Activated CD8-positive, alpha-beta T cell treated with anti-CD3 and anti-CD28 coated beads, Interleukin-2, amount 10 ng/mL, durations not matched to agents 7 days and 5 days (primary cell): ENCODE results near the gene HMGCL. TPM values are rescaled to one million over a fixed set of nuclear protein-coding genes. Genes with fewer than 3 reads are reported as not detected.

ENCODE experiments used
- ATAC-seq: fragments of 150-1000 bp; cut with Tn5 transposase; one replicate; pipeline ENCODE4 v1.10.0; 2021; ENCODE audit warnings: moderate library complexity
- CTCF ChIA-PET: fragments of 350-600 bp; sonication (Branson Sonifier 250); formaldehyde crosslinking; loops from one replicate; lab custom pipeline; 2021; ENCODE audit warnings: antibody characterized with exemption; lab: Charles Lee
- POLR2A ChIA-PET: fragments of 350-600 bp; sonication (Branson Sonifier 250); formaldehyde crosslinking; loops from one replicate; lab custom pipeline; 2021; ENCODE audit warnings: antibody characterized with exemption; lab: Charles Lee
- DNase-seq: peaks from one replicate; pipeline ENCODE4 v3.0.0-alpha.2; 2020
- H3K27ac Mint-ChIP-seq: one replicate; pipeline ENCODE4 v1.8.0; 2021; ENCODE audit warnings: mild to moderate bottlenecking, mixed read lengths
- H3K27me3 Mint-ChIP-seq: one replicate; pipeline ENCODE4 v1.8.0; 2021; ENCODE audit warnings: low read depth, mixed read lengths
- H3K36me3 Mint-ChIP-seq: one replicate; pipeline ENCODE4 v1.8.0; 2021; ENCODE audit warnings: low read depth, mixed read lengths
- H3K4me1 Mint-ChIP-seq: one replicate; pipeline ENCODE4 v1.8.0; 2021; ENCODE audit warnings: low read depth, mixed read lengths
- H3K4me3 Mint-ChIP-seq: one replicate; pipeline ENCODE4 v1.8.0; 2021; ENCODE audit warnings: mild to moderate bottlenecking, mixed read lengths
- H3K9me3 Mint-ChIP-seq: one replicate; pipeline ENCODE4 v1.8.0; 2022; ENCODE audit warnings: mixed read lengths; ENCODE audit not compliant: insufficient read depth
- total RNA-seq, 2 experiments: library from RNA; stranded (reverse); gene quantifications; one replicate each; pipeline ENCODE4 v1.2.3, GENCODE V29; 2021

The HMGCL gene
- total RNA-seq, 2 experiments from 2014 or later: 24.9 to 27.1 TPM

DNA sequence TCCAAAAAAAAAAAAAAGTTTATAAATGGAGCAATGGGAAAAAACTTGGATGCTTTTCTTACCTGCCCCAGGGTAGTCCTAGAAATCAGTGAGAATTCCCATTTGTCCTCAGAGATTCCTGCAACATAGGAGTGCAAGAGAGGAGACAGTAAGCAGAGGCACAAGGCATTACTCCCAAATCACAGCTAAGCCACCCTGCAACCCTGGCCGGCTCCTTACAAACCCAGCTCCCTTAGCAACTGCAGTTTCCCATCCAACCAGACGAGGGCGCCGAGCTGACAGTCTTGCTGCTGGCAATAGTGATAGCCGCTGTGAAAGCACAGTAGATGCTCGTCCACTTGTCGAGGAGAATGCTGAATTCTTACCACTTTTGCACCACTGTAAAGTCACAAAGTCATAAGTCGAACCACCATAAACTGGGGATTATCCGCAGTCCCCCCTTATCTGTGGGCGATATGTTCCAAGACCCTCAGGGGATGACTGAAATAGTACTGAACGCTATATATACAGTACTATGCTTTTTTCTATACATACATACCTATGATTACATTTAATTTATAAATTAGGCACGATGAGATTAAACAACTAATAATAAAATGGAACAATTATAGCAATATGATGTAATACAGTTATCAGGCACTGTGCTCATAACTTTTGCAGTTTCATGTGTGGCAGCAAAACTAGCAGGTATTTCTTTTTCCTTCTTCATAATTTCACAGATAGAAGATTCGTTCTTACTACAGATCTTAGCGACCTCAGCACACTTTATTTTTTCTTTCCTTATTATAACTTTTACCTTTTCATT, 53.0 kb downstream of the HMGCL start:
- ChIA-PET CTCF (interaction anchor here (0.6 to 4.1 kb wide), 56 partner anchors 8 to 619 kb away, joined by 3 to 100 read pairs (median 4); partner anchors contain the start of genes CNR2, ELOA, FUCA1 and GALE), POLR2A (interaction anchor here (0.6 to 1.3 kb wide), 4 partner anchors 19 to 258 kb away, joined by 3 to 4 read pairs (median 4); partner anchors contain the start of gene LYPLA2)
- no peaks in the 10 kb centered on the region for H3K27me3 Mint-ChIP-seq
- H3K36me3 Mint-ChIP-seq: no peaks in the 10 kb centered on the region
- no peaks in the 10 kb centered on the region for H3K9me3 Mint-ChIP-seq
- DNase-seq (peak; percentile 92), ATAC-seq (peak; percentile 97)
- H3K27ac Mint-ChIP-seq: no peak overlapping the region
- H3K4me1 Mint-ChIP-seq: peaks cover 32% of the 10 kb centered on the region
- H3K4me3 Mint-ChIP-seq: no peak overlapping the region

DNA sequence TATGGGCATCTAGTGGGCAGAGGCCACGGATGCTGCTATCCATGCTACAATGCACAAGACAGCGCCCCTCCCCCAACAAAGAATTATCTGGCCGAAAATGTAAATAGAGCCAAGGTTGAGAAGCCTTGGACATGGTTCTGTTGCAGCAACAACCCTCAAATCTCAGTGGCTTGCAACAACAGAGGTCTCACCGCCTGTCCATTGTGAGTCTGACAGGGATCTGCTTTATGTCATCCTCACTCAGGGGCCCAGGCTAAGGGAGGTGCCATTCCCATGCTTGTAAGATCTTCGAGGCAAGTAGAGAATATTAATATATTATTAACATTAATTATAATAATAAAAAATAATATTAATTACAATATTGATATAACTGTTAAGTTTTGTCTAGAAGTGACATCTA, 56.5 kb downstream of the HMGCL start:
- DNase-seq (no peak), ATAC-seq (no peak)
- Mint-ChIP-seq H3K27ac (no peak overlapping the region), H3K36me3 (peaks cover 8% of the 10 kb centered on the region), H3K27me3 (no peaks in the 10 kb centered on the region), H3K9me3 (no peaks in the 10 kb centered on the region), H3K4me3 (no peak overlapping the region), H3K4me1 (peaks cover 3% of the 10 kb centered on the region)
- ChIA-PET POLR2A (no interaction called here), CTCF (interaction anchor here (1.2 to 4.1 kb wide), 2 partner anchors 127 to 148 kb away, joined by 3 to 100 read pairs; no protein-coding TSS in a partner anchor)

DNA sequence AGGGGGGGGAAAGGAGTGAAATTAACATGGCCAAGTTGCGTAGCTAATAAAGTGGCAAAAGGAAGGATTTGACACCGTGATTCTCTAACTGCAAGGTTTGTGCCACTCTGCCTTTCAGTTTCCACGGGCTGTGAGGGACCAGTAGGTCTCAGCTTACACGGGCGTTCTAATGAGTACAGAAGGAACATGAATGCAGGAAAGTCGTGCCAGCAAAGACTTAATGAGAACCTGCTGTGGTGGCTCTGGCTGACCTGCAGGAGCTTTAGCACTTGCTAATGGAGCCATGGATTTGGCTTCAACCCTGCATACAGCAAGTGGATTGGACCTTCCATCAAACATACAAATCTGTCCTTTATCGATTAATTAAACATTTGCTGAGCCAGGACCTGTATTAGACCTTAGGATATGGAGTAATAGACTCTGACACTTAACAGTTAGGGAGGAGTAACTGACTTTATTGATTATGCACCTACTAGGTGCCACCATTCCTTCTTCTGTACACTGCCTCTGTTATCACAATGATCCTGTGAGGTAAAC, 62.1 kb downstream of the HMGCL start:
- Mint-ChIP-seq H3K4me1 (no peaks in the 10 kb centered on the region), H3K4me3 (no peak overlapping the region), H3K9me3 (no peaks in the 10 kb centered on the region), H3K27me3 (no peaks in the 10 kb centered on the region), H3K27ac (no peak overlapping the region), H3K36me3 (peaks cover 42% of the 10 kb centered on the region)
- no peak for ATAC-seq
- DNase-seq: no peak
- POLR2A ChIA-PET: no interaction called here
- CTCF ChIA-PET: interaction anchor here (1.3 to 2.6 kb wide), 2 partner anchors 9 to 17 kb away, joined by 4 to 12 read pairs; no protein-coding TSS in a partner anchor

DNA sequence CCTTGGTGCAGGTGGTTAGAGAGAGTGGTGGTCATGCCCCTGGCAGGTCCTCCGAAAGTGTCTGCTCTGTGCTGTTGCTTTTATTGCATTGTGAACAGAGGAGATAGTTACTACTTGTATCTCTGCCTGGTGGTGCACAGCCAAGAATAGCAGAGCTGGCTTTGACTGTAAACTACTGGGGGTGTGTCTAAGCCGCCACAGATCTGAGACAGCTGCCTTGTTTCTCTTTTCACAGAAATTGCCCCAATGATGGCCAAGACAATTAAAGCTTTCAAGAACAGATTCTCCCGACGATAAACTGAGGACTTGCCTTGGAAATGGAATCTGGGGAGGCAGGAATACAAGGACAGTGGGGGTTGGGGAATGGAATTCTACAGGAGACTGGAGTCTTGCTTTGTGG, 66.0 kb downstream of the HMGCL start:
- Mint-ChIP-seq H3K27ac (no peak overlapping the region), H3K9me3 (no peaks in the 10 kb centered on the region), H3K36me3 (peaks cover 65% of the 10 kb centered on the region), H3K27me3 (no peaks in the 10 kb centered on the region), H3K4me1 (no peaks in the 10 kb centered on the region), H3K4me3 (no peak overlapping the region)
- ATAC-seq (no peak), DNase-seq (no peak)
- CTCF ChIA-PET: no interaction called here
- POLR2A ChIA-PET: interaction anchor here (0.6 kb wide), 1 partner anchor 41 kb away, joined by 3 read pairs; no protein-coding TSS in a partner anchor

DNA sequence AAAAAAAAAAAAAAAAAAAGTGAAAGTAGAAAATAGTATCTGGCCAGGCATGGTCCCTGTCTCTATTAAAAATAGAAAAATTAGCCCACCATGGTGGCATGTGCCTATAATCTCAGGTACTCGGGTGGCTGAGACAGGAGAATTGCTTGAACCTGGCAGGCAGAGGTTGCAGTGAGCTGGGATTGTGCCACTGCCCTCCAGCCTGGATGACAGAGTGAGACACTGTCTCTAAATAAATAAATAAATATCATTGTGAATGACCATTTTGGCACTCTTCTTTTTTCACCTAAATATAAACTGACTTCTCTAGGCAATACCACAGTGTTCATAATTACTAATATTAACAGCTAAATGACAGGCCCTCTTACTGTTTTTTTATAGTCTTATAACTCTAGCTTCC, 67.4 kb downstream of the HMGCL start:
- ChIA-PET POLR2A (interaction anchor here (0.6 to 0.8 kb wide), 3 partner anchors 9 to 85 kb away, joined by 3 to 4 read pairs (median 3); no protein-coding TSS in a partner anchor), CTCF (interaction anchor here (0.7 to 2.2 kb wide), 3 partner anchors 14 to 411 kb away, joined by 3 to 8 read pairs (median 3); no protein-coding TSS in a partner anchor)
- H3K27me3 Mint-ChIP-seq: no peaks in the 10 kb centered on the region
- H3K4me3 Mint-ChIP-seq: no peak overlapping the region
- no peaks in the 10 kb centered on the region for H3K9me3 Mint-ChIP-seq
- no peak for DNase-seq
- no peak overlapping the region for H3K27ac Mint-ChIP-seq
- H3K4me1 Mint-ChIP-seq: no peaks in the 10 kb centered on the region
- H3K36me3 Mint-ChIP-seq: peaks cover 69% of the 10 kb centered on the region
- ATAC-seq: no peak

DNA sequence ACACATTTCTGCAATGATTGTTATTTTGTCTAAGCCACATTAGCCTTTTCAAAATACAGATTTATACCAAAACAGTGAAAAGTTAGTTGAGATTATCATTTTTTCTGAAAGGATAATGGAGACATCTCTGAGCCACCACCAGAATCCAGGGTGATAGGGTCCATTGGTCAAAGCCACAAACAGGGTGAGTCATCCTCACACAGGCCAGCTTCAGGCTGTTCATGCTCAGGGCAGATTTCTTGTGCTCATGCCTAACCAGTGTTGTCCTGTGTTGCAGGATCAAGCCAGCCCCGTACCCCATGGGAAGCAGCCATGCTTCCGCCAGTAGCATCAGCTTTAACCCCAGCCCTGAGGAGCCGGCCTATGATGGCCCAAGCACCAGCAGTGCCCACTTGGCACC, 68.6 kb downstream of the HMGCL start:
- Mint-ChIP-seq H3K4me3 (no peak overlapping the region), H3K27ac (no peak overlapping the region), H3K36me3 (peaks cover 74% of the 10 kb centered on the region), H3K4me1 (no peaks in the 10 kb centered on the region), H3K9me3 (no peaks in the 10 kb centered on the region), H3K27me3 (no peaks in the 10 kb centered on the region)
- ChIA-PET CTCF (interaction anchor here (0.8 to 2.2 kb wide), 3 partner anchors 8 to 260 kb away, joined by 3 to 8 read pairs (median 3); no protein-coding TSS in a partner anchor), POLR2A (no interaction called here)
- DNase-seq (no peak), ATAC-seq (no peak)

DNA sequence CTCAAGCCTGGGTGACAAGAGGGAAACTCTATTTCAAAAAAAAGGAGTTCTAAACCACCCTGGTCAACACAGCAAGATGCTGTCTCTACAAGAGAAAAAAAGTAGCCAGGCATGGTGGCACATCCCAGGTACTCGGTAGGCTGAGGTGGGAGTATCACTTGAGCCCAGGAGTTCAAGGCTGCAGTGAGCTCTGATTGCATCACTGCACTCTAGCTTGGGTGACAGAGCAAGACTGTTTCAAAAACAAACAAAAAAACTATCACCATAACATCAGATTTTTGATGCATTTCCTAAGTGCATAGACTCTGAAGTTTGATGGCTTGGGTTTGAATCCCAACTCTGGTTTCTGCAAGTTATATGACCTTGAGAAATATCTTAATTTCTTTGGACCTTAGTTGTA, 72.3 kb downstream of the HMGCL start:
- H3K4me3 Mint-ChIP-seq: no peak overlapping the region
- no peak overlapping the region for H3K27ac Mint-ChIP-seq
- DNase-seq (no peak), ATAC-seq (no peak)
- peaks cover 8% of the 10 kb centered on the region for H3K4me1 Mint-ChIP-seq
- peaks cover 66% of the 10 kb centered on the region for H3K36me3 Mint-ChIP-seq
- CTCF ChIA-PET: interaction anchor here (0.7 to 1.4 kb wide), 3 partner anchors 17 to 61 kb away, joined by 3 to 4 read pairs (median 3); partner anchors contain the start of gene RPL11
- no peaks in the 10 kb centered on the region for H3K27me3 Mint-ChIP-seq
- POLR2A ChIA-PET: no interaction called here
- no peaks in the 10 kb centered on the region for H3K9me3 Mint-ChIP-seq

Other genes starting within 250 kb of the HMGCL start
- gene RPL11, start 133.6 kb downstream of the HMGCL start, total RNA-seq: 1,000 to 10,000 TPM; 1,096 to 1,128 TPM
- 10 to 100 TPM; 29.2 to 31.0 TPM for gene ELOA, start 82.0 kb downstream of the HMGCL start, total RNA-seq
- 10 to 100 TPM; 62.3 to 67.9 TPM for gene PITHD1, start 47.0 kb downstream of the HMGCL start, total RNA-seq
- 10 to 100 TPM; 84.2 to 88.2 TPM for gene LYPLA2, start 34.3 kb downstream of the HMGCL start, total RNA-seq
- 10 to 100 TPM; 27.6 to 31.9 TPM for gene GALE, start 24.7 kb downstream of the HMGCL start, total RNA-seq
- gene FUCA1, start 42.9 kb upstream of the HMGCL start, total RNA-seq: 1 to 10 TPM; 7.1 to 7.3 TPM
- 1 to 10 TPM; 3.4 to 3.7 TPM for gene CNR2, start 87.9 kb upstream of the HMGCL start, total RNA-seq
- gene PNRC2, start 134.4 kb upstream of the HMGCL start, total RNA-seq: 100 to 1,000 TPM; 129 to 134 TPM
- gene SRSF10, start 154.9 kb upstream of the HMGCL start, total RNA-seq: 100 to 1,000 TPM; 223 to 228 TPM